DND-41 (cell line): Measurements from ENCODE around the gene TBCD.
"Not testable (repeated sequence)": the region's sequence is repeated elsewhere in the genome, so short reads cannot be mapped to it uniquely, and the experiment has no call there.

Experiments used
- ATAC-seq: fragments of 200-7000 bp; cut with Tn5 transposase; 3 replicates; pipeline ENCODE4 v1.9.1; 2021; ENCODE audit warnings: low read depth; ENCODE audit not compliant: insufficient read depth
- DNase-seq: peaks from one replicate; pipeline ENCODE4 v3.0.0-alpha.2; 2020
- H2AFZ ChIP-seq: 2 replicates; pipeline ENCODE4 v1.6.0; 2012; ENCODE audit warnings: low read depth, low read length
- H3K27ac ChIP-seq: 2 replicates; pipeline ENCODE4 v1.5.1; 2012; ENCODE audit warnings: low read length, inconsistent platforms
- H3K27me3 ChIP-seq: fragments of 200-600 bp; sonication (generic); 2 replicates; pipeline ENCODE4 v1.6.0; 2012; ENCODE audit warnings: low read length, mild to moderate bottlenecking, inconsistent platforms; ENCODE audit not compliant: insufficient read depth, poor library complexity
- H3K36me3 ChIP-seq: 2 replicates; pipeline ENCODE4 v1.5.1; 2012; ENCODE audit warnings: low read length, inconsistent platforms; ENCODE audit not compliant: insufficient read depth
- H3K4me1 ChIP-seq: 2 replicates; pipeline ENCODE4 v1.5.1; 2012; ENCODE audit warnings: mild to moderate bottlenecking, low read length; ENCODE audit not compliant: insufficient read depth
- H3K4me2 ChIP-seq: 2 replicates; pipeline ENCODE4 v1.6.0; 2012; ENCODE audit warnings: mild to moderate bottlenecking, moderate library complexity, low read length, inconsistent platforms; ENCODE audit not compliant: insufficient read depth
- H3K4me3 ChIP-seq, 2 experiments: fragments of 200-600 bp in 1 of 2; shearing (Covaris generic) in 1 of 2; 2 replicates each; pipeline ENCODE4 v1.5.1; 2012 to 2016; ENCODE audit warnings: inconsistent platforms in 2 of 2, low read length in 2 of 2, mild to moderate bottlenecking in 2 of 2, low read depth in 1 of 2, moderate library complexity in 1 of 2
- H3K79me2 ChIP-seq: 2 replicates; pipeline ENCODE4 v1.6.0; 2012; ENCODE audit warnings: low read length, inconsistent platforms; ENCODE audit not compliant: insufficient read depth
- H3K9ac ChIP-seq: 2 replicates; pipeline ENCODE4 v1.6.0; 2012; ENCODE audit warnings: low read depth, mild to moderate bottlenecking, inconsistent platforms, low read length, moderate library complexity
- H3K9me3 ChIP-seq: 2 replicates; pipeline ENCODE4 v1.5.1; 2012; ENCODE audit warnings: low read length, moderate library complexity, mild to moderate bottlenecking, inconsistent platforms; ENCODE audit not compliant: insufficient read depth, severe bottlenecking
- H4K20me1 ChIP-seq: 2 replicates; pipeline ENCODE4 v1.6.0; 2012; ENCODE audit warnings: low read length; ENCODE audit not compliant: insufficient read depth
- CTCF ChIP-seq: IDR thresholded peaks from 2 replicates; pipeline ENCODE4 v1.5.1; 2012; ENCODE audit warnings: borderline replicate concordance, low read length, moderate library complexity, mild to moderate bottlenecking; ENCODE audit not compliant: poor library complexity, severe bottlenecking; ENCODE audit errors: extremely low read depth
- EZH2 ChIP-seq: IDR thresholded peaks from 3 replicates; pipeline ENCODE4 v1.6.1; 2012; ENCODE audit warnings: borderline replicate concordance, low read depth, mild to moderate bottlenecking, moderate library complexity, low read length, inconsistent platforms; ENCODE audit not compliant: severe bottlenecking

The TBCD gene

DNA sequence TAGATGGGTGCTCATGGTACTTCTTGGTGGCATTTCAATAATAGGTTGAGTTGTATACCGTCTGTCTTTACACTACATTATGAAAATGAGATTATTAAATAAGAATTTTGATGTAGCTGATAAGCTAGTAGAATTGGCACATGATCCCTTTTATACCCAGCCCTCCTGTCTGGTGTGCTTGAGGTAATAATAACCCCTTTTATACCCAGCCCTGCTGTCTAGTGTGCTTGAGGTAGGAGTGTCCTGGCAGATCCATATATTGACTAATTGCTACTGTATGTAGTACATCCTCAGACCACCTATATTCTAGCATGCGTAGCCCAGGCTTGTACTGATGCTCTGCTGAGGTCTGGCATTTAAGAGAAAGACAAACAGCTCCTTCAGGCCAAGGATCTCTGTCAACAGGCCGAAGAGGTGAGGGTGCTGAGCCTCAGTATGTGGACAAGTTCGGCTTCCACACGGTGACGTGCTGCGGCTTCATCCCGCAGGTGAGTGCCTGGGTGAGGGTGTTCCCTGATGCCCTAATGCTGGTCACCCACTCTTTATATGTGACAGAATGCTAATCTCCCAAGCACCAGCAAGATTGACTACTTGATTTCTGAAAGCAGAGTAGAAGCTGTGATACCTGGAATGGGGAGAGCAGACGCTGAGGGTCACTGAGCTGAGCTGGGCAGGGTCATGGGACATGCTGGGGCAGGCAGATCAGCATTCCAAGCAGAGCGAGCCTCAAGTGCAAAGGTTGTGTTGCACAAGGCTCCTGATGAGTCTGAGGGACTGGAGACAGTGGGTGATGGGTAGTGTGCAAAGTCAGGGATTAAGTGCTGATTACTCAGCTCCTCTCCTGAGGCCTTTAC is 10.7 kb upstream of the TBCD start:
- ATAC-seq (no peak), DNase-seq (no peak)
- Histone ChIP-seq H3K9ac (no peak overlapping the region), H3K9me3 (peaks cover 17% of the 10 kb centered on the region), H3K79me2 (no peaks in the 10 kb centered on the region), H4K20me1 (no peaks in the 10 kb centered on the region), H3K4me1 (no peaks in the 10 kb centered on the region), H3K27me3 (no peaks in the 10 kb centered on the region), H3K4me3 (0 out of 4 replicates have a peak overlapping the region, but pooled peaks of 1 of the 2 experiments have one; percentile 20), H2AFZ (no peak overlapping the region), H3K4me2 (no peak overlapping the region), H3K27ac (no peak overlapping the region), H3K36me3 (peaks cover 24% of the 10 kb centered on the region)
- TF ChIP-seq CTCF = no peak
- no peak for TF ChIP-seq EZH2

GRCh38 chr17:82743344-82744219 is 8.3 kb upstream of the TBCD start:
- ATAC-seq (no peak), DNase-seq (no peak)
- Histone ChIP-seq H3K9ac (no peak overlapping the region), H3K27ac (no peak overlapping the region), H4K20me1 (no peaks in the 10 kb centered on the region), H3K36me3 (peaks cover 21% of the 10 kb centered on the region), H3K4me3 (no peak overlapping the region), H2AFZ (no peak overlapping the region), H3K27me3 (no peaks in the 10 kb centered on the region), H3K4me2 (no peak overlapping the region), H3K4me1 (no peaks in the 10 kb centered on the region), H3K79me2 (no peaks in the 10 kb centered on the region), H3K9me3 (peaks cover 17% of the 10 kb centered on the region)
- TF ChIP-seq EZH2 (no peak), CTCF (peak; percentile 28)

GRCh38 chr17:82744736-82745135 is 7.1 kb upstream of the TBCD start:
- H3K4me1 ChIP-seq, H3K4me3 ChIP-seq, H2AFZ ChIP-seq, H4K20me1 ChIP-seq, DNase-seq, H3K27ac ChIP-seq, H3K4me2 ChIP-seq, H3K79me2 ChIP-seq, H3K9ac ChIP-seq, ATAC-seq, H3K27me3 ChIP-seq: not testable (repeated sequence)
- Histone ChIP-seq H3K36me3 (peaks cover 20% of the 10 kb centered on the region), H3K9me3 (peaks cover 17% of the 10 kb centered on the region)

DNA sequence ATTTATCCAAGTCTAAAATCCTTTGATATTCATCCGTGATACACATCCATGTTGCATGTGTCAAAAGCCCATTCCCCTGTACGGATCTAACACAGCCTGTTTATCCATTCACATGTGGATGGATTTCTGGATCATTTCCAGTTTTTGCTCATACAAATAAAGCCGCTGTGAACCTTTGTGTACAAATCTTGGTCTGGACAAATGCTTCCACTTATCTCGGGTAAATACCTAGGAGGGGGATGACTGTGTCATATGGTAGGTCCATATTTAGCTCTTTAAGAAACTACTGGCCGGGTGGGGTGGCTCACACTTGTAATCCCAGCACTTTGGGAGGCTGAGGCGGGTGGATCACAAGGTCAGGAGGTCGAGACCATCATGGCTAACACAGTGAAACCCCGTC is 6.3 kb upstream of the TBCD start:
- Histone ChIP-seq H3K4me3 (no peak overlapping the region), H4K20me1 (no peaks in the 10 kb centered on the region), H3K4me1 (no peaks in the 10 kb centered on the region), H3K9ac (no peak overlapping the region), H3K79me2 (no peaks in the 10 kb centered on the region), H3K27me3 (no peaks in the 10 kb centered on the region), H3K9me3 (peaks cover 11% of the 10 kb centered on the region), H2AFZ (no peak overlapping the region), H3K4me2 (no peak overlapping the region), H3K27ac (no peak overlapping the region), H3K36me3 (peaks cover 15% of the 10 kb centered on the region)
- no peak for DNase-seq
- no peak for ATAC-seq
- TF ChIP-seq EZH2 = no peak
- TF ChIP-seq CTCF = no peak
